HG02970 (cell line): Measurements from ENCODE around the gene RNPEP.
"Not testable (repeated sequence)": the region's sequence is repeated elsewhere in the genome, so short reads cannot be mapped to it uniquely, and the experiment has no call there.

Source experiments
- ATAC-seq: cut with Tn5 transposase; IDR thresholded peaks from one replicate; pipeline ENCODE4 v1.9.1; 2021; ENCODE audit warnings: mild to moderate bottlenecking, moderate library complexity, moderate number of reproducible peaks; ENCODE audit not compliant: unreplicated experiment, low FRiP score

RNPEP gene

GRCh38 chr1:202009326-202010179, 27.1 kb downstream of the RNPEP start:
- peak; percentile 58 for ATAC-seq

GRCh38 chr1:202010180-202011015, 27.9 kb downstream of the RNPEP start, which contains the start of gene ELF3:
Gene ELF3, plus strand, starts transcription at chr1:202010587. Its CDS starts 550 bp downstream, at chr1:202011137.
- peak; percentile 57 for ATAC-seq

GRCh38 chr1:202011994-202012393, 29.5 kb downstream of the RNPEP start:
- ATAC-seq = no peak

- ATAC-seq = no peak
Observed at GRCh38 chr1:202012544-202013478, 30.4 kb downstream of the RNPEP start.

GRCh38 chr1:202013603-202014002, 31.2 kb downstream of the RNPEP start:
- ATAC-seq = no peak

- no peak for ATAC-seq
Observed at GRCh38 chr1:202014060-202014459, 31.6 kb downstream of the RNPEP start.

- no peak for ATAC-seq
Observed at GRCh38 chr1:202014915-202015661, 32.6 kb downstream of the RNPEP start.

- no peak for ATAC-seq
Observed at GRCh38 chr1:202015662-202015937, 33.2 kb downstream of the RNPEP start.

GRCh38 chr1:202016022-202016810, 33.8 kb downstream of the RNPEP start:
- ATAC-seq = no peak

- ATAC-seq = no peak
Observed at GRCh38 chr1:202016811-202017748, 34.6 kb downstream of the RNPEP start.

GRCh38 chr1:202017749-202018467, 35.5 kb downstream of the RNPEP start:
- no peak for ATAC-seq

- ATAC-seq = no peak
Observed at GRCh38 chr1:202018468-202019234, 36.2 kb downstream of the RNPEP start.

GRCh38 chr1:202019235-202019558, 36.7 kb downstream of the RNPEP start:
- ATAC-seq = not testable (repeated sequence)

- no peak for ATAC-seq
Observed at GRCh38 chr1:202023001-202023433, 40.6 kb downstream of the RNPEP start.

GRCh38 chr1:202029171-202029665, 46.8 kb downstream of the RNPEP start:
- ATAC-seq = no peak

- ATAC-seq = no peak
Observed at GRCh38 chr1:202029727-202030126, 47.3 kb downstream of the RNPEP start.
